Stimulated activated CD8-positive, alpha-beta memory T cell treated with anti-CD3 and anti-CD28 coated beads, Interleukin-12 subunit alpha, Interleukin-12 subunit beta, amount 100 ng/mL, for 24 hours (primary cell): Measurements from ENCODE around the gene ZNF784.

Experiments used
- DNase-seq: peaks from one replicate; pipeline ENCODE4 v3.0.0-alpha.2; 2020; ENCODE audit errors: extremely low read depth

Gene ZNF784

GRCh38 chr19:55603581-55604292 lies 20.6 kb downstream of the ZNF784 start:
- no peak for DNase-seq

GRCh38 chr19:55603115-55603514 lies 21.3 kb downstream of the ZNF784 start:
- no peak for DNase-seq

DNA sequence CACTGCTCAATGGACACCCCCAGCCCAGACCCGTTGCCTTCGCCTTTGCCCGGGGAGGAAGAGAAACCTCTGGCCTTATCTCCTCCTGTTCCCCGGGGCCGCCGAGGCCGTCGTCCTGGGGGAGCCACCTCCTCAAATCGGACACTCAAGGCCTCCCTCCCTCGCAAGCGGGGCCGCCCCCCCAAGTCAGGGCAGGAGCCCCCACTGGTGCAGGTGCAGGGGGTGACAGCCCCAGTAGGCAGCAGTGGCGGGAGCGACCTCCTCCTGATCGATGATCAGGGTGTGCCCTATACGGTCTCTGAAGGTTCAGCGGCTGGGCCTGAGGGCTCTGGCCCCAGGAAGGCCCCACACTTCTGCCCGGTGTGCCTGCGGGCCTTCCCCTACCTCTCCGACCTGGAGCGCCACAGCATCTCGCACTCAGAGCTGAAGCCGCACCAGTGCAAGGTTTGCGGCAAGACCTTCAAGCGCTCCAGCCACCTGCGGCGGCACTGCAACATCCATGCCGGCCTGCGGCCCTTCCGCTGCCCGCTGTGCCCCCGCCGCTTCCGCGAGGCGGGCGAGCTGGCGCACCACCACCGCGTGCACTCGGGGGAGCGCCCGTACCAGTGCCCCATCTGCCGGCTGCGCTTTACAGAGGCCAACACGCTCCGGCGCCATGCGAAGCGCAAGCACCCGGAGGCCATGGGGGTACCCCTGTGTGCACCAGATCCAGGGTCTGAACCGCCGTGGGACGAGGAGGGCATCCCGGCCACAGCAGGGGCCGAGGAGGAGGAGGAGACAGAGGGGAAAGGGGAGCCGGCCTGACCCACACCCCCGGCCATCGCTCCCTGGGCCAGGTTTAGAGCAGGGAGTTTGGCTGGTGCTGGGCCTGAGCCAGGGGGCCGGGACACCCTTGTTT lies 22.0 kb downstream of the ZNF784 start:
- DNase-seq, result no peak

- DNase-seq, result no peak
Observed at GRCh38 chr19:55601084-55601483, 23.3 kb downstream of the ZNF784 start.

GRCh38 chr19:55600662-55601028 lies 23.7 kb downstream of the ZNF784 start:
- DNase-seq, result no peak

GRCh38 chr19:55599842-55600661 lies 24.3 kb downstream of the ZNF784 start, which contains the start of gene ZNF524:
Gene ZNF524 (plus strand): TSS chr19:55600288. CDS start chr19:55602113, 1,825 bp downstream.
- DNase-seq, result peak; percentile 65

- peak; percentile 90 for DNase-seq
Observed at GRCh38 chr19:55599468-55599841, 24.9 kb downstream of the ZNF784 start, which contains the start of gene FIZ1. Gene FIZ1 (minus strand): TSS chr19:55599517. CDS start chr19:55597865, 1,652 bp downstream.

DNA sequence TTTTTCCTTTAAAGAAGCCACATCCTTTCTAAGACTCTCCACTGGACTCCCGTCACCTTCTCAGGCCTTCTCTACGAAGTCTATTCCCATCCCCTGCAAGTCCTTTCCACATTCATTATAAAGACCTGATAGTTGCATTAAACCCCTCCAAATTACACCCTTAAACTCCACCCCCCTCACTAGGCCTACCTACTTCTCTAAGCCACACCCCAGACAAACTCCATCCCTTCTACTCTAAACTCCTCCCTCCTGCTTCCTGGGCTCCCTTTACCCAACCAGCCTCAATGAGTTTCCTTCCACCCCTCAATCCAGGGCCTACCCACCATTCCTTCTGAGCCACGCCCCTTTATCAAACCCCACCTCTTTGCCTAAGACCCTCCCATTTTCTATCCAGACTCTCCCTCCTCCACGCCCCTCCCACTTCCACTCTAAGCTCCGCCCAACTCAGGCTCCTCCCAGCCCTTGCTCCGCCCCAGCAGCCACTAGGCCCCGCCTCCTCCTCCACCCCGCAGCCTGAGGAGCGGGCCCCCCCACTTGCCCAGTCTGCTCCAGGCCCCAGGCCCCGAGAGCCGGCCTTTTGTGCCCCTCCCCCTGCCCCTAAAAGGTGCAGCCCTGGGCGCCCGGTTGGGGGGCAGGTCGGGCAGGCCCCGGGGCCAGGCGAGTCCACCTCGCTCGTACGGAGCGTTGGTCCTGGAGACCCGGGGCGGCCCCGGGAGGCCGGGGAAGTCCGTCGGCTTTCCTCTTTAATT lies 25.5 kb downstream of the ZNF784 start:
- DNase-seq, result peak; percentile 79

- no peak for DNase-seq
Observed at GRCh38 chr19:55598034-55598433, 26.3 kb downstream of the ZNF784 start.

DNA sequence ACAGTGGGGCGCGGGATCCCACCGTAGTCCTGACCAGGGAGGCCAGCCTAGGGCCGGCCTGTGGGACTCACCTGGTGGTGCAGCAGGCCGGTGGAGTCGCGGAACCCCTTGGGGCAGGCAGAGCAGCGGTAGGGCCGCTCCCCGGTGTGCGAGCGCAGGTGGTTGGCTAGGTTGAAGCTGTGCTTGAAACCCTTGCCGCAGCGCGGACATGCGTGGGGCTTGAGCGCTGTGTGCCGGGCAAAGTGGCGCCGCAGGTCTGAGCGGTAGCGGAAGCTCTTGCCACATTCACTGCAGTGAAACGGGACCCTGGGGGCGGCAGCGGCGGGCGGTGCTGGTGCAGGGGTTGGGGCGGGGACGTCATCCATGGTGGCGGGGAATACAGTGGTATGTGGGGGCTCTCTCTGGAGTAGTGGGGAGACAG lies 26.9 kb downstream of the ZNF784 start:
- no peak for DNase-seq

- no peak for DNase-seq
Observed at GRCh38 chr19:55596304-55596703, 28.1 kb downstream of the ZNF784 start.

- DNase-seq, result no peak
Observed at GRCh38 chr19:55594996-55595545, 29.3 kb downstream of the ZNF784 start.

GRCh38 chr19:55593096-55593772 lies 31.1 kb downstream of the ZNF784 start:
- DNase-seq, result no peak

- no peak for DNase-seq
Observed at GRCh38 chr19:55592391-55593090, 31.8 kb downstream of the ZNF784 start.

GRCh38 chr19:55591555-55591954 lies 32.8 kb downstream of the ZNF784 start:
- no peak for DNase-seq

- DNase-seq, result no peak
Observed at GRCh38 chr19:55590617-55591016, 33.7 kb downstream of the ZNF784 start.

GRCh38 chr19:55590109-55590508 lies 34.3 kb downstream of the ZNF784 start:
- DNase-seq, result no peak

- no peak for DNase-seq
Observed at GRCh38 chr19:55588738-55589137, 35.6 kb downstream of the ZNF784 start.

GRCh38 chr19:55586976-55587668 lies 37.2 kb downstream of the ZNF784 start:
- peak; percentile 78 for DNase-seq
